ENCODE data around the gene MYH11. TPM values are rescaled to one million over a fixed set of nuclear protein-coding genes. Genes with fewer than 3 reads are reported as not detected.

Gene MYH11
- total and polyA plus RNA-seq, 8 donors: 1.6 to 24.7 (median 5.0) TPM

- FAIRE-seq: no peak
Measured at GRCh38 chr16:15900357-15900756, 43.5 kb upstream of the MYH11 start.

GRCh38 chr16:15899538-15900100 lies 42.8 kb upstream of the MYH11 start:
- no peaks in the 10 kb centered on the region for H3K36me3 ChIP-seq
- no peak overlapping the region for H3K4me3 ChIP-seq
- peaks cover 0 to 3% (median 0%) of the 10 kb centered on the region in 3 donors for H3K4me1 ChIP-seq
- H3K9me3 ChIP-seq: no peaks in the 10 kb centered on the region
- FAIRE-seq (no peak), ATAC-seq (peak; percentile 93 to 97 (median 96)), DNase-seq (peak in 4 of 6 donors; percentile 54 to 87 (median 64))
- no peak for TF ChIP-seq CTCF (IDR thresholded peaks at IDR 0.05)
- no peaks in the 10 kb centered on the region for H3K27me3 ChIP-seq
- 19 to 24% methylated on average over 9 of the region's 9 CpGs for WGBS, 2 donors
- peak overlapping the region in 3 of 4 donors; percentile 6 to 64 (median 32) for H3K27ac ChIP-seq
- intact Hi-C loops (cut with DNase I): no loop called here

More at GRCh38 chr16:15900357-15900756, 43.5 kb upstream of the MYH11 start:
- no peak for TF ChIP-seq CTCF (IDR thresholded peaks at IDR 0.05)
- no peaks in the 10 kb centered on the region for H3K9me3 ChIP-seq
- peaks cover 0 to 3% (median 0%) of the 10 kb centered on the region in 3 donors for H3K4me1 ChIP-seq
- no peaks in the 10 kb centered on the region for H3K36me3 ChIP-seq
- DNase-seq: no peak
- ATAC-seq: no peak
- intact Hi-C loops (cut with DNase I): no loop called here
- 92 to 96% methylated on average over 3 of the region's 3 CpGs for WGBS, 2 donors
- H3K4me3 ChIP-seq: no peak overlapping the region
- H3K27me3 ChIP-seq: no peaks in the 10 kb centered on the region
- no peak overlapping the region for H3K27ac ChIP-seq

GRCh38 chr16:15898654-15899053 lies 41.8 kb upstream of the MYH11 start:
- FAIRE-seq (no peak), DNase-seq (no peak), ATAC-seq (no peak)
- no peak for TF ChIP-seq CTCF (IDR thresholded peaks at IDR 0.05)
- WGBS, 2 donors: 87 to 91% methylated on average over 6 of the region's 6 CpGs
- intact Hi-C loops (cut with DNase I): no loop called here
- H3K36me3 ChIP-seq: no peaks in the 10 kb centered on the region
- peaks cover 0 to 3% (median 0%) of the 10 kb centered on the region in 3 donors for H3K4me1 ChIP-seq
- H3K27me3 ChIP-seq: no peaks in the 10 kb centered on the region
- no peak overlapping the region for H3K27ac ChIP-seq
- no peak overlapping the region for H3K4me3 ChIP-seq
- no peaks in the 10 kb centered on the region for H3K9me3 ChIP-seq

GRCh38 chr16:15897834-15898254 lies 41.0 kb upstream of the MYH11 start:
- intact Hi-C loops (cut with DNase I): no loop called here
- no peak for FAIRE-seq

More at GRCh38 chr16:15897834-15898254, 41.0 kb upstream of the MYH11 start:
- peaks cover 0 to 3% (median 0%) of the 10 kb centered on the region in 3 donors for H3K4me1 ChIP-seq
- no peaks in the 10 kb centered on the region for H3K36me3 ChIP-seq
- H3K4me3 ChIP-seq: no peak overlapping the region
- no peaks in the 10 kb centered on the region for H3K27me3 ChIP-seq
- WGBS, 2 donors: 57 to 68% methylated on average over 5 of the region's 5 CpGs
- TF ChIP-seq CTCF (IDR thresholded peaks at IDR 0.05): no peak
- DNase-seq (no peak), ATAC-seq (no peak)
- H3K27ac ChIP-seq: no peak overlapping the region
- H3K9me3 ChIP-seq: no peaks in the 10 kb centered on the region

All from pancreas (tissue), 10 donors.